HG02763 (cell line): Measurements from ENCODE around the gene MAB21L4.

Experiments used
- ATAC-seq: cut with Tn5 transposase; IDR thresholded peaks from one replicate; pipeline ENCODE4 v1.9.1; 2021; ENCODE audit warnings: mild to moderate bottlenecking, moderate library complexity; ENCODE audit not compliant: unreplicated experiment

MAB21L4 gene

GRCh38 chr2:240898108-240898730, 2.3 kb upstream of the MAB21L4 start:
- no peak for ATAC-seq

GRCh38 chr2:240896871-240897692, 1.1 kb upstream of the MAB21L4 start:
- no peak for ATAC-seq

GRCh38 chr2:240896394-240896793, 438 bp upstream of the MAB21L4 start:
- ATAC-seq: no peak

- ATAC-seq: no peak
Observed at GRCh38 chr2:240894836-240895558, 959 bp downstream of the MAB21L4 start.

GRCh38 chr2:240894006-240894405, 1.9 kb downstream of the MAB21L4 start:
- no peak for ATAC-seq

GRCh38 chr2:240893363-240893844, 2.6 kb downstream of the MAB21L4 start:
- ATAC-seq: no peak

- no peak for ATAC-seq
Observed at GRCh38 chr2:240892925-240893324, 3.0 kb downstream of the MAB21L4 start.

GRCh38 chr2:240892356-240892755, 3.6 kb downstream of the MAB21L4 start:
- ATAC-seq: no peak

- ATAC-seq: no peak
Observed at GRCh38 chr2:240891492-240892340, 4.2 kb downstream of the MAB21L4 start.

- ATAC-seq: no peak
Observed at GRCh38 chr2:240890691-240891090, 5.3 kb downstream of the MAB21L4 start.

GRCh38 chr2:240889601-240890560, 6.1 kb downstream of the MAB21L4 start:
- no peak for ATAC-seq

GRCh38 chr2:240888890-240889573, 6.9 kb downstream of the MAB21L4 start:
- ATAC-seq: no peak

- no peak for ATAC-seq
Observed at GRCh38 chr2:240888130-240888889, 7.6 kb downstream of the MAB21L4 start.

GRCh38 chr2:240887631-240888030, 8.3 kb downstream of the MAB21L4 start:
- ATAC-seq: no peak

- ATAC-seq: no peak
Observed at GRCh38 chr2:240886678-240887609, 9.0 kb downstream of the MAB21L4 start.

GRCh38 chr2:240886023-240886565, 9.9 kb downstream of the MAB21L4 start:
- no peak for ATAC-seq

- no peak for ATAC-seq
Observed at GRCh38 chr2:240885566-240885965, 10.4 kb downstream of the MAB21L4 start.
